Measurements from ENCODE around the gene OSTC. TPM values are rescaled to one million over a fixed set of nuclear protein-coding genes. Genes with fewer than 3 reads are reported as not detected.

OSTC gene
- total RNA-seq, result 10 to 100 TPM; 52.0 to 98.5 (median 67.1) TPM
- polyA plus RNA-seq, result 100 to 1,000 TPM; 107 to 110 TPM
- long read RNA-seq, donor 1, transcript OSTC-201 (4 exons, 1,077 nt), result major isoform, 143 of 144 reads
- long read RNA-seq, donor 1, partial matches to known transcripts, result 0 of 144 reads
- long read RNA-seq, donor 1, other reads (novel, unspliced or antisense), result 1 of 144 reads
- long read RNA-seq, donor 2, transcript OSTC-201 (4 exons, 1,077 nt), result major isoform, 136 of 148 reads
- long read RNA-seq, donor 2, partial matches to known transcripts, result 11 of 148 reads
- long read RNA-seq, donor 2, other reads (novel, unspliced or antisense), result 0 of 148 reads
- long read RNA-seq, donor 3, transcript OSTC-201 (4 exons, 1,077 nt), result major isoform, 105 of 113 reads
- long read RNA-seq, donor 3, partial matches to known transcripts, result 0 of 113 reads
- long read RNA-seq, donor 3, other reads (novel, unspliced or antisense), result 4 of 113 reads

DNA sequence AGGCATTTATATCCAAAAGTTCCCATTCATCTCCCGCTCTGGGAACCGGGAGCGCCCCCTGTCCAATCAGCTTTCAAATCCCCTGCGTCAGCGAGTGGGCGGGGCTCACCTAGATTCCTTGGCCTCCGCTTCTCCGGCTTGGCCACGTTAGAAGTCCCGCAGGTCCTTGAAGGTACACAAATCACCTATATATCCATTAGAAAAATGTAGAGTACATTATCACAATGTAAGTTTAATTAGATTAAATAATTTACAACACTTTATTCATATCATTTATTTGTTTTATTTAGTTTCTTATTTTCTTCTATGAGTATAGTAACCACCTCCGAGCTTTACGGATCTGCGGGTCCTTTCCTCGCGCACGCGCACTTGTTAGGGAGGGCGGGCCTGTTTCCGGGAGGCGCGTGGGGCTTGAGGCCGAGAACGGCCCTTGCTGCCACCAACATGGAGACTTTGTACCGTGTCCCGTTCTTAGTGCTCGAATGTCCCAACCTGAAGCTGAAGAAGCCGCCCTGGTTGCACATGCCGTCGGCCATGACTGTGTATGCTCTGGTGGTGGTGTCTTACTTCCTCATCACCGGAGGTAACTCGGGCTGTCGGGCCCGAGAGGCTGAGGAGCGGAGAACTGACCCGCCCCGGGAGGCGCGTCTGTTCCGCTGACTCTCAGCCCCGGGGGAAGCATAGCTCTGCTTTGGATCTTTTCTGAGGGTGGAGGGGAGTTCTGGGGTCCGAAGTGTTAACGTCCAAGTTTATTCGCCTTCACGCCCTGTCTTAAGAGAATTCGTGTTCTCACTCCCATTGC lies at the start of gene OSTC:
Gene OSTC (plus strand): TSS at position 388 of the 802 bp plus-strand sequence. CDS start 57 bp downstream, at position 445.
- H3K4me1 ChIP-seq (ENCODE audit: insufficient read depth), result peaks cover 4% of the 10 kb centered on the region
- no peaks in the 10 kb centered on the region for H3K9me3 ChIP-seq
- DNase-seq, result peak; percentile 93 to 97 (median 96)
- H3K27ac ChIP-seq, result peak within 1 kb of the TSS in 1 of 2 donors; percentile 78
- peak within 1 kb of the TSS; percentile 82 for H3K4me3 ChIP-seq
- intact Hi-C loops (cut with DNase I), result loop anchor here in 1 of 4 donors (10.0 kb wide), 1 partner anchor 926 kb away; the partner anchor contains the start of gene PAPSS1
- no peaks in the 10 kb centered on the region for H3K27me3 ChIP-seq
- 0% methylated on average over 45 of the region's 45 CpGs for WGBS, 3 donors
- H3K36me3 ChIP-seq, result no peaks in the 10 kb centered on the region
- peak in 1 of 3 donors; percentile 8 for TF ChIP-seq CTCF (IDR thresholded peaks at IDR 0.05)
- peak; percentile 68 for TF ChIP-seq POLR2A (IDR thresholded peaks at IDR 0.05)
- no peak for TF ChIP-seq EP300 (IDR thresholded peaks at IDR 0.05)

DNA sequence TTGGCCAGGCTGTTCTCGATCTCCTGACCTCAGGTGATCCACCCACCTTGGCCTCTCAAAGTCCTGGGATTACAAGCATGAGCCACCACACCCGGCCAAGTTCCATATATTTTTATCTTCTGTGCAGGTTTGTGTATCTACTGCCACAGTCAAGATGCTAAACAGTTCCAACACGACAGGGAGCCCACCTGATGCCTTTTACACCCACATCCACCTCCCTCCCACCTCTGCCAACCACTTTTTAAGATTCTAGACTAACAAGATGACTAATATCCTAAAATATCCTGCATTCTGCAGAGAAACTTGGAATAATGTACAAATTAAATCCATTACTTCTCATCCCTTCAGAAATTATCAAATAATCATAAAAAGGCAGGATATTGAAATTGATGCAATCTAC lies 49.3 kb upstream of the OSTC start:
- Histone ChIP-seq H3K4me3 (no peak overlapping the region), H3K4me1 (ENCODE audit: insufficient read depth) (no peaks in the 10 kb centered on the region), H3K27me3 (no peaks in the 10 kb centered on the region), H3K36me3 (no peaks in the 10 kb centered on the region), H3K27ac (no peak overlapping the region), H3K9me3 (no peaks in the 10 kb centered on the region)
- TF ChIP-seq CTCF (IDR thresholded peaks at IDR 0.05) (no peak), EP300 (IDR thresholded peaks at IDR 0.05) (no peak)
- WGBS, 3 donors, result 77 to 82% (median 79%) methylated on average over 3 of the region's 3 CpGs
- intact Hi-C loops (cut with DNase I), result no loop called here
- no peak for DNase-seq

DNA sequence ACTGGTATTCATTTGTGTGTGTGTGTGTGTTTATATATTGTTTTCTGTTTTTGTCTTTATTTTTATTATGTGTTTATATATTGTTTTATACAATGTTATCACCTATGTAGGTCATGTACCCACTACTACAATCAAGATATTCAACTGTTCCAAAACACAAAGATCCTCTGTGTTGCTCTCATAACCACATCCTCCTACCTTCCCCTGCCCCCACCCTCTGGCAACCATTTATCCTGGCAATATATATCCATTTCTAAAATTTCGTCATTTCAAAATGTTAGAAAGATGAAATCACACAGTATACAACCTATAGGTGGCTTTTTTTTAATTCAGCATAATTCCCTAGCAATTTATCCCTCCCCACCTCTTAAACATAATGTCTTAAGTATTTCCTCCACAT lies 48.9 kb upstream of the OSTC start:
- WGBS, 3 donors, result 83 to 93% (median 86%) methylated on average over 1 of the region's 1 CpG
- no peak overlapping the region for H3K27ac ChIP-seq
- no peak for TF ChIP-seq CTCF (IDR thresholded peaks at IDR 0.05)
- TF ChIP-seq POLR2A (IDR thresholded peaks at IDR 0.05), result no peak
- TF ChIP-seq EP300 (IDR thresholded peaks at IDR 0.05), result no peak
- no peaks in the 10 kb centered on the region for H3K27me3 ChIP-seq
- no peaks in the 10 kb centered on the region for H3K4me1 ChIP-seq (ENCODE audit: insufficient read depth)
- H3K9me3 ChIP-seq, result no peaks in the 10 kb centered on the region
- H3K4me3 ChIP-seq, result no peak overlapping the region
- no peaks in the 10 kb centered on the region for H3K36me3 ChIP-seq
- DNase-seq, result no peak
- intact Hi-C loops (cut with DNase I), result no loop called here

DNA sequence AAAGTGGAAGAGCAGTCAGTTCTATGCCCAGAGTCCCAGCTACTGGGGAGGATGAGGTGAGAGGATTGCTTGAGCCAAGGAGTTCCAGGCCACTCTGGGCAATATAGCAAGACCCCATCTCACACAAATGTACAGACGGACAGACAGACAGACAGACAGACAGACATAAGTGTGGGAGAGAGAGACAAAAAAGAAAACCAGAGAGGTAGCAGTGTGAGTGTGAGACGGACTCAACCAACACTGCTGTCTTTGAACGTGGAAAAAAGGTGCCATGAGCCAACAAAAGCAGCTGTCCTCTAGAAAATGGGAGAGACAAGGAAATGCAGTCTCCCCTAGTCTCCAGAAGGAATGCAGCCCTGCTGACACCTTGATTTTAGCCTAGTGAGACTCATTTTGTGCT lies 48.2 kb upstream of the OSTC start:
- no peaks in the 10 kb centered on the region for H3K9me3 ChIP-seq
- H3K27ac ChIP-seq, result no peak overlapping the region
- DNase-seq, result no peak
- no peaks in the 10 kb centered on the region for H3K36me3 ChIP-seq
- no peaks in the 10 kb centered on the region for H3K4me1 ChIP-seq (ENCODE audit: insufficient read depth)
- 63 to 73% (median 71%) methylated on average over 3 of the region's 3 CpGs for WGBS, 3 donors
- TF ChIP-seq CTCF (IDR thresholded peaks at IDR 0.05) (no peak), EP300 (IDR thresholded peaks at IDR 0.05) (no peak), POLR2A (IDR thresholded peaks at IDR 0.05) (no peak)
- intact Hi-C loops (cut with DNase I), result no loop called here
- no peak overlapping the region for H3K4me3 ChIP-seq
- H3K27me3 ChIP-seq, result no peaks in the 10 kb centered on the region
